Measurements from ENCODE around the gene ZBTB7C. TPM values are rescaled to one million over a fixed set of nuclear protein-coding genes. Genes with fewer than 3 reads are reported as not detected.

Gene ZBTB7C
- total and polyA plus RNA-seq, 4 donors: 0.19 to 1.1 (median 0.45) TPM

DNA sequence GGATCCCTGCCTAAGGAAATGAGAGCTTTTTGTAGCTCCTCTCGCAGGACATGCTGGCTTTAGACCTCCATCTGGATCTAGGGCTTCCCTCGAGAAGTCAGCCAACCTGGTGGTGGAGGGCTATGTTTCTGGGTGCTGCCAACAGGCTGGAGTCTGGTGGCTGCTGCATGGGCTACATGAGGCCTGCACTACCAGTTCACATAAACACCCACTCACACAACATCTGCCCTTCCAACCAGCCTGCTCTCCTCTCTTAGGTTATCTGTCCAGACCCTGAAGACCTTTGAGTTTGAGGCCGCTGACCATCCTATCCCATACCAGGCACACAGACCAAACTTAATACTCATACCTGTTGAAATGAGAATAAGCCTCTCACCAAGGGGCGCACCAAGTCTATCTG lies 427.4 kb downstream of the ZBTB7C start:
- TF ChIP-seq, protein P1, sequence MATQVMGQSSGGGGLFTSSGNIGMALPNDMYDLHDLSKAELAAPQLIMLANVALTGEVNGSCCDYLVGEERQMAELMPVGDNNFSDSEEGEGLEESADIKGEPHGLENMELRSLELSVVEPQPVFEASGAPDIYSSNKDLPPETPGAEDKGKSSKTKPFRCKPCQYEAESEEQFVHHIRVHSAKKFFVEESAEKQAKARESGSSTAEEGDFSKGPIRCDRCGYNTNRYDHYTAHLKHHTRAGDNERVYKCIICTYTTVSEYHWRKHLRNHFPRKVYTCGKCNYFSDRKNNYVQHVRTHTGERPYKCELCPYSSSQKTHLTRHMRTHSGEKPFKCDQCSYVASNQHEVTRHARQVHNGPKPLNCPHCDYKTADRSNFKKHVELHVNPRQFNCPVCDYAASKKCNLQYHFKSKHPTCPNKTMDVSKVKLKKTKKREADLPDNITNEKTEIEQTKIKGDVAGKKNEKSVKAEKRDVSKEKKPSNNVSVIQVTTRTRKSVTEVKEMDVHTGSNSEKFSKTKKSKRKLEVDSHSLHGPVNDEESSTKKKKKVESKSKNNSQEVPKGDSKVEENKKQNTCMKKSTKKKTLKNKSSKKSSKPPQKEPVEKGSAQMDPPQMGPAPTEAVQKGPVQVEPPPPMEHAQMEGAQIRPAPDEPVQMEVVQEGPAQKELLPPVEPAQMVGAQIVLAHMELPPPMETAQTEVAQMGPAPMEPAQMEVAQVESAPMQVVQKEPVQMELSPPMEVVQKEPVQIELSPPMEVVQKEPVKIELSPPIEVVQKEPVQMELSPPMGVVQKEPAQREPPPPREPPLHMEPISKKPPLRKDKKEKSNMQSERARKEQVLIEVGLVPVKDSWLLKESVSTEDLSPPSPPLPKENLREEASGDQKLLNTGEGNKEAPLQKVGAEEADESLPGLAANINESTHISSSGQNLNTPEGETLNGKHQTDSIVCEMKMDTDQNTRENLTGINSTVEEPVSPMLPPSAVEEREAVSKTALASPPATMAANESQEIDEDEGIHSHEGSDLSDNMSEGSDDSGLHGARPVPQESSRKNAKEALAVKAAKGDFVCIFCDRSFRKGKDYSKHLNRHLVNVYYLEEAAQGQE (IDR thresholded peaks at IDR 0.05): no peak
- no peak for TF ChIP-seq NR2F2 (IDR thresholded peaks at IDR 0.05)
- no peaks in the 10 kb centered on the region for H3K4me1 ChIP-seq (ENCODE audit: control insufficient read depth in 4 of 4, insufficient read depth in 4 of 4, low read length in 3 of 4)
- H3K36me3 ChIP-seq (ENCODE audit: control insufficient read depth in 4 of 4, insufficient read depth in 3 of 4, low read depth in 1 of 4, low read length in 3 of 4): no peaks in the 10 kb centered on the region
- DNase-seq (ENCODE audit: low spot score): no peak
- H3K9me3 ChIP-seq (ENCODE audit: control insufficient read depth in 4 of 4, low read length in 3 of 4): no peaks in the 10 kb centered on the region
- H3K27ac ChIP-seq (ENCODE audit: low read depth in 1 of 2, low read length in 2 of 2): no peak overlapping the region
- WGBS: 96% methylated on average over 4 of the region's 4 CpGs
- no peak overlapping the region for H3K4me3 ChIP-seq (ENCODE audit: low read depth in 1 of 3, low read length in 3 of 3)
- H3K27me3 ChIP-seq (ENCODE audit: control insufficient read depth in 4 of 4, insufficient read depth in 4 of 4, low read length in 3 of 4): no peaks in the 10 kb centered on the region
- no peak overlapping the region for H3K9ac ChIP-seq (ENCODE audit: low read depth in 1 of 2, low read length in 2 of 2)

DNA sequence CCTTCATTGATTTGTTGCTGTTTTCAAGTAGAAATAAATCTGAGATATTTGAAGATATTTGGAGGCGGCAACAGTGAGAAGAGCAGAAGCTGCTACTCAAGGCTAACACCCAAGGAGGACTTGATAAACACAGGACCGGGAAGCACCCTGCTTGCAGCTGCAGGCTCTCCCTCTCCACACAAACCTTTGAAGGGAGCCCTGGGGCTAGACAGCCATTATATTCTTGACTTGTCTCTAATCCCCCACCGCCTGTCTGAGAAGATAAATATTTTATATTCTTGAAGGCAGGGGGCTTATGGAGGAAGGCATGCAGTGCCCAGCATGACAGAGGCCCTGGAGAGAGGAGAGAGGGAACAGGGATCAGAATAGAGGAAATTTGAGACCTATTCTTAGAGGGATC lies 427.9 kb downstream of the ZBTB7C start:
- Histone ChIP-seq H3K4me3 (ENCODE audit: low read depth in 1 of 3, low read length in 3 of 3) (no peak overlapping the region), H3K36me3 (ENCODE audit: control insufficient read depth in 4 of 4, insufficient read depth in 3 of 4, low read depth in 1 of 4, low read length in 3 of 4) (no peaks in the 10 kb centered on the region), H3K4me1 (ENCODE audit: control insufficient read depth in 4 of 4, insufficient read depth in 4 of 4, low read length in 3 of 4) (no peaks in the 10 kb centered on the region), H3K27ac (ENCODE audit: low read depth in 1 of 2, low read length in 2 of 2) (no peak overlapping the region), H3K27me3 (ENCODE audit: control insufficient read depth in 4 of 4, insufficient read depth in 4 of 4, low read length in 3 of 4) (no peaks in the 10 kb centered on the region), H3K9ac (ENCODE audit: low read depth in 1 of 2, low read length in 2 of 2) (no peak overlapping the region), H3K9me3 (ENCODE audit: control insufficient read depth in 4 of 4, low read length in 3 of 4) (no peaks in the 10 kb centered on the region)
- no peak for TF ChIP-seq RAD21 (IDR thresholded peaks at IDR 0.05)
- TF ChIP-seq HNF4G (IDR thresholded peaks at IDR 0.05): no peak
- TF ChIP-seq, protein P1 (IDR thresholded peaks at IDR 0.05): no peak
- TF ChIP-seq TAF1 (conservative IDR thresholded peaks at IDR 0.05): no peak
- no peak for TF ChIP-seq RXRA (IDR thresholded peaks at IDR 0.05)
- TF ChIP-seq GABPA (IDR thresholded peaks at IDR 0.05 in 1 of 2, conservative IDR thresholded peaks at IDR 0.05 in 1 of 2): no peak
- TF ChIP-seq JUND (IDR thresholded peaks at IDR 0.05): no peak
- no peak for TF ChIP-seq HNF4A (conservative IDR thresholded peaks at IDR 0.05)
- TF ChIP-seq FOXA1 (IDR thresholded peaks at IDR 0.05): no peak
- TF ChIP-seq, protein P2, sequence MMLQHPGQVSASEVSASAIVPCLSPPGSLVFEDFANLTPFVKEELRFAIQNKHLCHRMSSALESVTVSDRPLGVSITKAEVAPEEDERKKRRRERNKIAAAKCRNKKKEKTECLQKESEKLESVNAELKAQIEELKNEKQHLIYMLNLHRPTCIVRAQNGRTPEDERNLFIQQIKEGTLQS (IDR thresholded peaks at IDR 0.05): no peak
- no peak for TF ChIP-seq YY1 (IDR thresholded peaks at IDR 0.05)
- no peak for TF ChIP-seq NR2F2 (IDR thresholded peaks at IDR 0.05)
- TF ChIP-seq, protein P3, sequence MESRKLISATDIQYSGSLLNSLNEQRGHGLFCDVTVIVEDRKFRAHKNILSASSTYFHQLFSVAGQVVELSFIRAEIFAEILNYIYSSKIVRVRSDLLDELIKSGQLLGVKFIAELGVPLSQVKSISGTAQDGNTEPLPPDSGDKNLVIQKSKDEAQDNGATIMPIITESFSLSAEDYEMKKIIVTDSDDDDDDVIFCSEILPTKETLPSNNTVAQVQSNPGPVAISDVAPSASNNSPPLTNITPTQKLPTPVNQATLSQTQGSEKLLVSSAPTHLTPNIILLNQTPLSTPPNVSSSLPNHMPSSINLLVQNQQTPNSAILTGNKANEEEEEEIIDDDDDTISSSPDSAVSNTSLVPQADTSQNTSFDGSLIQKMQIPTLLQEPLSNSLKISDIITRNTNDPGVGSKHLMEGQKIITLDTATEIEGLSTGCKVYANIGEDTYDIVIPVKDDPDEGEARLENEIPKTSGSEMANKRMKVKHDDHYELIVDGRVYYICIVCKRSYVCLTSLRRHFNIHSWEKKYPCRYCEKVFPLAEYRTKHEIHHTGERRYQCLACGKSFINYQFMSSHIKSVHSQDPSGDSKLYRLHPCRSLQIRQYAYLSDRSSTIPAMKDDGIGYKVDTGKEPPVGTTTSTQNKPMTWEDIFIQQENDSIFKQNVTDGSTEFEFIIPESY (IDR thresholded peaks at IDR 0.05): no peak
- TF ChIP-seq FOXA2 (IDR thresholded peaks at IDR 0.05): no peak
- TF ChIP-seq, protein P4, sequence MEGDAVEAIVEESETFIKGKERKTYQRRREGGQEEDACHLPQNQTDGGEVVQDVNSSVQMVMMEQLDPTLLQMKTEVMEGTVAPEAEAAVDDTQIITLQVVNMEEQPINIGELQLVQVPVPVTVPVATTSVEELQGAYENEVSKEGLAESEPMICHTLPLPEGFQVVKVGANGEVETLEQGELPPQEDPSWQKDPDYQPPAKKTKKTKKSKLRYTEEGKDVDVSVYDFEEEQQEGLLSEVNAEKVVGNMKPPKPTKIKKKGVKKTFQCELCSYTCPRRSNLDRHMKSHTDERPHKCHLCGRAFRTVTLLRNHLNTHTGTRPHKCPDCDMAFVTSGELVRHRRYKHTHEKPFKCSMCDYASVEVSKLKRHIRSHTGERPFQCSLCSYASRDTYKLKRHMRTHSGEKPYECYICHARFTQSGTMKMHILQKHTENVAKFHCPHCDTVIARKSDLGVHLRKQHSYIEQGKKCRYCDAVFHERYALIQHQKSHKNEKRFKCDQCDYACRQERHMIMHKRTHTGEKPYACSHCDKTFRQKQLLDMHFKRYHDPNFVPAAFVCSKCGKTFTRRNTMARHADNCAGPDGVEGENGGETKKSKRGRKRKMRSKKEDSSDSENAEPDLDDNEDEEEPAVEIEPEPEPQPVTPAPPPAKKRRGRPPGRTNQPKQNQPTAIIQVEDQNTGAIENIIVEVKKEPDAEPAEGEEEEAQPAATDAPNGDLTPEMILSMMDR (IDR thresholded peaks at IDR 0.05; ENCODE audit: low read depth, low read length, missing input control): no peak
- TF ChIP-seq EGR1 (IDR thresholded peaks at IDR 0.05; ENCODE audit: low read depth in 2 of 2): no peak
- TF ChIP-seq SP1 (IDR thresholded peaks at IDR 0.05): no peak
- TF ChIP-seq, protein P5, sequence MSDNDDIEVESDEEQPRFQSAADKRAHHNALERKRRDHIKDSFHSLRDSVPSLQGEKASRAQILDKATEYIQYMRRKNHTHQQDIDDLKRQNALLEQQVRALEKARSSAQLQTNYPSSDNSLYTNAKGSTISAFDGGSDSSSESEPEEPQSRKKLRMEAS (IDR thresholded peaks at IDR 0.05): no peak
- DNase-seq (ENCODE audit: low spot score): no peak
- WGBS: 91% methylated on average over 3 of the region's 3 CpGs

Data from liver (tissue), 9 donors.